T-helper 9 cell (primary cell): ENCODE measurements around the gene CHRNB1.
A peak's percentile ranks its signal among the peaks of the same experiment; 100 is the strongest.

Source experiments
- DNase-seq: peaks from one replicate; pipeline ENCODE4 v3.0.0-alpha.2; 2020

Gene CHRNB1

GRCh38 chr17:7438656-7439460, 6.0 kb upstream of the CHRNB1 start:
- no peak for DNase-seq

- no peak for DNase-seq
Observed at GRCh38 chr17:7439462-7440112, 5.3 kb upstream of the CHRNB1 start, which contains the start of gene FGF11. FGF11 (plus strand) TSS chr17:7439512; CDS start chr17:7439621, 109 bp downstream.

GRCh38 chr17:7440113-7440833, 4.6 kb upstream of the CHRNB1 start:
- peak; percentile 27 for DNase-seq

- DNase-seq: no peak
Observed at GRCh38 chr17:7440834-7441195, 4.0 kb upstream of the CHRNB1 start.

- DNase-seq: no peak
Observed at GRCh38 chr17:7441266-7441665, 3.6 kb upstream of the CHRNB1 start.

GRCh38 chr17:7442142-7442541, 2.7 kb upstream of the CHRNB1 start:
- DNase-seq: no peak

- no peak for DNase-seq
Observed at GRCh38 chr17:7443499-7444485, 1.1 kb upstream of the CHRNB1 start.

GRCh38 chr17:7445619-7445968, 733 bp downstream of the CHRNB1 start:
- DNase-seq: peak; percentile 25

GRCh38 chr17:7448461-7448860, 3.6 kb downstream of the CHRNB1 start:
- DNase-seq: no peak

- DNase-seq: no peak
Observed at GRCh38 chr17:7459961-7460545, 15.2 kb downstream of the CHRNB1 start.

GRCh38 chr17:7460850-7461660, 16.2 kb downstream of the CHRNB1 start:
- no peak for DNase-seq

GRCh38 chr17:7462474-7463371, 17.9 kb downstream of the CHRNB1 start:
- no peak for DNase-seq

GRCh38 chr17:7463372-7463846, 18.5 kb downstream of the CHRNB1 start:
- DNase-seq: no peak

GRCh38 chr17:7464081-7464480, 19.2 kb downstream of the CHRNB1 start:
- DNase-seq: no peak

- DNase-seq: no peak
Observed at GRCh38 chr17:7465597-7466275, 20.9 kb downstream of the CHRNB1 start.

- no peak for DNase-seq
Observed at GRCh38 chr17:7466318-7466638, 21.4 kb downstream of the CHRNB1 start.

GRCh38 chr17:7466639-7467341, 21.9 kb downstream of the CHRNB1 start:
- DNase-seq: no peak

- no peak for DNase-seq
Observed at GRCh38 chr17:7467498-7467897, 22.6 kb downstream of the CHRNB1 start.

GRCh38 chr17:7468290-7468689, 23.4 kb downstream of the CHRNB1 start:
- no peak for DNase-seq
